AG08396 (cell line): ENCODE measurements around the gene ARIH1.

ENCODE experiments used
- DNase-seq: peaks from one replicate; pipeline ENCODE4 v3.0.0; 2012; ENCODE audit warnings: low spot score, mixed read lengths

Gene ARIH1

DNA sequence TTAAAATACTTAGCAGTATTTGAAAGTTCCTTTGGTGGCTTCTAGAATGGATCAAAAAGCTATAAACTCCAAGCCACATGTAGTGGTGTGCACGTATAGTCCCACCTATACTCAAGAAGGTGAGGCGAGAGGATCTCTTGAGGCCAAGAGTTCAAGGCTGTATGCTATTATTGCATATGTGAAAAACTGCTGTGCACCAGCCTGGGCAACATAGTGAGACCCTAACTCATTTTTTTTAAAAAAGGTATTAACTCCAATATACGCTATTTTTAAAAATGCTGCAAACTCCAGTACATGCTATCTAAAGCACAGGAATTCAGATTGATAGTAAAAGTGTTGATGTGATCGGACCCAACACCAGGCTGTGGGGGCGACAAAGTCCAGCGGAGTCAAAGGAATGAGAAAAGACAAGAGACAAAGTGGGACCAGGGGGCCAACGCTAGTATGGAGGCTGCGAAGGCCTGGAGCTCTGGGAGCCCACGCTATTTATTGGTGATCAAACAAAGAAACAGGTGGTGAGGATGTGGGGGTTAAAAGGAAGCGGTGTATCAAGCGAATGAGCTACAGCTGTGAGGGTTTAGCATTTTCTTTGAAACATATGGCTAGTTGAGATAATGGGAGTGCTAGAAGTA lies 66.6 kb downstream of the ARIH1 start:
- no peak for DNase-seq

DNA sequence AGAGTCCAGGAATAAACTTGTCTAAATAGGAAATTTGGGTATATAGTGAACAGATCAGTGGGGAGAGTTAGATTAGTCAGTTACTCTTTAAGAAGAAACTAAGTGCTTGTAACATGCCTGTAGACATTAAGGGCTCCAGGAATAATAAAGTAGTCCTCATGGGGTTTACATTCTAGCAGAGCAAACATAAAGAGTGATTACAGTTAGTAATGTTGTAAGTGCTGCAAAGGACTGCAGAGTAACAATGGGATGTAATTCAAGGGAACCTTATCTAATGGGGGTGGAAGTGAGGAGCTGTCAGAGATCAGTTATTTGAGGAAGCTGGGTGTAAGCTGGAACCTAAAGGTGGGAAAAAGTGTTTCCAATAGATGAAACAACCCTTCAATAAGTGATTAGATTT lies 67.5 kb downstream of the ARIH1 start:
- no peak for DNase-seq

DNA sequence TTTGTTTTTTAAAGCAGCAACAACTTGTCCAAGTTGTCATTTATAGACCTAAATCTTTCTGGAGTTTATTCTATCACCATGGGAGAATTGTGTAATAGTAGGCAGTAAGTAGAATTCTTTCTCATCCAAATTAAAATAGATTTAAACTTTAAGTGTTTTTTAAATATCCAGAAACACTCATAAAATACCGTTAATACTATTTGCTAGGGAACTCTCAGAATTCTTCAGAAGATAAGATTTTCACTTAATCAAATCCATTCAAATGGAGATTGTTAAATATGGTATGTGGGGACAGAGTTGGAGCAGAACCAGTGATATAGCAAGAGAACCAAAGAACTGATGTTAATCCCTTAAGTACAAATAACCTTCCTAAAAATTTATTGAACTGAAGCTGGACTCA lies 71.0 kb downstream of the ARIH1 start:
- DNase-seq = no peak

DNA sequence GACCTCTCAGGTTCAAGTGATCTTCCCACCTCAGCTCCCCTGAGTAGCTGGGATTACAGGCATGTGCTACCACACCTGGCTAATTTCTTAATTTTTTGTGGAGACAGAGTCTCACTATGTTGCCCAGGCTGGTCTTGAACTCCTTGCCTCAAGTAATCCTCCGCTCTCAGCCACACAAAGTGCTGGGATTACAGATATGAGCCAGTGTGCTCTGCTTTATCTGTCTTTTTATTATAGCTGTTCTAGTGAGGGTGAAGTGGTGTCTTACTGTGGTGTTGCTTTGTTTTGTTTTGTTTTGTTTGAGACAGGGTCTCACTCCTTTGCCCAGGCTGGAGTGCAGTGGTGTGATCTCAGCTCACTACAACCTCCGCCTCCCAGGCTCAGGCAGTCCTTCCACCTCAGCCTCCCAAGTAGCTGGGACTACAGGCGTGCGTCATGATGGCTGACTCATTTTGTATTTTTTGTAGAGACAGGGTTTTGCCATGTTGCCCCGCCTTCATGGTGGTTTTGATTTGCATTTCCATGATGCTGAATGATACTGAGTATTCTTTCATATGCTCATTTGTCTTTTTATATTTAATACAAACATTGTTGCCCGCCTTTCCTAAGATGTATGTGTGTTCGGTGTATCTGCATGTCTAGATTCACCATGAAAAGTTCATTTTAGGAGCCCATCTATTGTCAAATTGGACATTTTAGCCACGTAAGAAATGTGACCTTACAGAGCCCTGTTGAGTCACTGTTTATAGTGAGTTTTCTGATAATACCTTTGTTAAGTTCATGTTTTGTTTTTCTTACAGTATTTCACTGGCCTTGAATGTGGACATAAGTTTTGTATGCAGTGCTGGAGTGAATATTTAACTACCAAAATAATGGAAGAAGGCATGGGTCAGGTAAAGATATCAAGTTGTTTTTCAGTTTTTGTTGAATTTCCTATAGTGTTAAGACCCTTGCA lies 80.6 kb downstream of the ARIH1 start:
- no peak for DNase-seq

DNA sequence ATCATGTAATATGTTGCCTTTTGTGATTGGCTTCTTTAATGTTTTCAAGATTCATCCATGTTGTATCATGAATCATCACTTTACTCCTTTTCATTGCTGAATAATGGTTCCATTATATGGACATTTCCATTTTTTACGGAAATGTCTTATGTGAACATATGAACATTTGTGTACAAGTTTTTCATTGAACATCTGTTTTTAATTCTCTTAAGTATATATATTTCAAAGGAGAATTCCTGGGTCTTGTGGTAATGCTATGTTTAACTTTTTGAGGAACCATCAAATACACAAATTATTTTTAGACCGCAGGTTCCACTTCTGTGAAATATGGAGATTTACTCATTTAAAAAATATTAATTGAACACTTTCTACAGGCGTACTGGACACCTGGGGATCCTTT lies 85.7 kb downstream of the ARIH1 start:
- no peak for DNase-seq

DNA sequence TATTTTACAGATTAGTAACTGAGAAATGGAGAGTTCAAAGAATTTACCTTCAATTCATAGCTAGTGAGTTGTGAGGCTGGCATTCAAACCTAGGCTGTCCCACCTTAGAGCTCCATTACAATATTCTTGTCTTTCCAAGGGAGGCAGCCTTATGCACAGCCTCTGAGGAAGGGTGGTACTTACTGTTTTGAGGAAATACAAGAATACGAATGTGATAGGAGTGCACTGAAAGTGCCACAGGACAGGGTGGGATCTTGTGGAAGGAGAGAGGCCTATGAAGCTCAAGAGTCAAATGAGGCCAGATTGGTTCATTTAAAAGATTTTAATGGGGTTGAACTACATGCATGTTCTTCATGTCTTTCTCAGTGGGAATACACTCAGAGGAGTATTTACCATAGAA lies 86.3 kb downstream of the ARIH1 start:
- DNase-seq = no peak

DNA sequence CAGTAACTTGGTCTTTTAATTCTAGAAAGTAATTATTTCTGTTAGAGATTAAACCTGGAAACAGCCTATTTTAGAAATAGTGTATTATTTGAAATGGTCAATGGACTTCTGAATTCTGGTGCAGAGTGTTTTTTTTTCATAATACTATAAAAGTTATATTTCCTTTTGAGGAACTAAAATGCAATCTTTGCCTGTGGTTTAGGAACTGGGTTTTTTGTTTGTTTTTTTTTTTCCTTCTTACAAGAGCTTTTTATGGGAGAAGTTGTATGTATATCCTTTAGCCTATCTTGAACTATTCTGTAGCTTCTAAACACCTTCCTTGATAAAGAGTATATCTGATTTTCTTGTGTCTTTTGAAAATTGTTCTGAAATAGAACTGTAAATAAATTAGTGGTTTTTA lies 88.3 kb downstream of the ARIH1 start:
- DNase-seq = no peak

DNA sequence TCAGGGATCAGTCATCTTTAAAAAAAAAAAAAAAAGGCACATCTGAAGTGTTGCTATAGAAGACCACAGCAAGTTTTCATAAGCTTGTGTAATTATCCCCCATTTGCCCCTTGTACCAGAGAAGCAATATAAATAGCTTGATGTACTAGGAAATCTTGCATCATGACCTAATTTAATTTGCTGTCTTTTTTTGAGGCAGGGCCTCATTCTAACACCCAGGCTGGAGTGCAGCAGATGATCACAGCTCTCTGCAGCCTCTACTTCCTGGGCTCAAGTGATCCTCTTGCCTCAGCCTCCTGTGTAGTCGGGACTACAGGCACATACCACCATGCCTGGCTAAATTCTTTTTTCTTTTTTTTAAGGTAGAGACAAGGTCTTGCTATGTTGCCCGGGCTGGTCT lies 88.7 kb downstream of the ARIH1 start:
- no peak for DNase-seq

DNA sequence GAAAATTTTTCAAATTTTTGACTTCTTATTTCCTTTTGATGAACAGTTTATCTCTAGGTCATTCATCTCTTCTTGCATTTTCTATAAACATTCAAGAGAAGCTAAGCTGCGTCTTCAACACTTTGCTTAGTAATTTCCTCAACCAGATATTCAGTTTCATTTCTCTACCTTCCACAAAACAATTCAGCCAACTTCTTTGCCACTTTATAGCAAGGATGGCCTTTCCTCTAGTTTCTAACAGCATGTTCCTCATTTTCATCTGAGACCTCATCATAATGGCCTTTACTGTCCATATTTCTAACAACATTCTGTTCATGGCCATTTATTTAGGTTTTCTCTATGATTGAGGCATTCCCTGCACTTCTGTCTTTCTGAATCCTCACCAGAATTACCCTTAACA lies 90.0 kb downstream of the ARIH1 start:
- DNase-seq = no peak

DNA sequence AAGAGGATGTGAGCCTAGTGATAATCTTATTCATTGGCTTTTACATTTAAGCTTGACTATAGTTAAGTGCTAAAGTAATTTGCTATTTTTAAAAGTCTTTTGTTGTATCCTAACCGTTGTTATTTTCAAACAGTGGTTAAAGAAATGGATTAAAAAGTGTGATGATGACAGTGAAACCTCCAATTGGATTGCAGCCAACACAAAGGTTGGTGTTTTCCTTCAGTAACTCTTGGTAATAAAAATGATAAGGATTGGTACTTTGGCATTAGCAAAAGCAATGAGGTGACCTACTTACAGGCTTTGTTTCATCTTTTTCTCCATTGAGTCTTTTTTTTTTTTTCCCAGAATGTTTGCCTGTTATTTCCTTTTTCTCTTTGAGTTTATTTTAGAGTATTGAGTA lies 92.8 kb downstream of the ARIH1 start:
- no peak for DNase-seq

DNA sequence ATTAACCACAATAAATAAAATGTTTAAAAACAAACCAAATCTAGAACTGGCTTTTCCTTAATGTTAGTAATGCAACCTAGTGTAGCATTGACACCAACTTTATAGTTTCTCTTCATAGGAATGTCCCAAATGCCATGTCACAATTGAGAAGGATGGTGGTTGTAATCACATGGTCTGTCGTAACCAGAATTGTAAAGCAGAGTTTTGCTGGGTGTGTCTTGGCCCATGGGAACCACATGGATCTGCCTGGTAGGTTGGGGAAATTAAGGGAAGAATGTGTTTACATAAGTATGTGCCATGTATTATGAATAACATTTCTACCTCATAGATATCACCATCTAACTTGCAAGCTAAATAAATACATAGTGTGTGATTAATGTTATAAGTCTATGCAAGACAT lies 95.9 kb downstream of the ARIH1 start:
- no peak for DNase-seq

DNA sequence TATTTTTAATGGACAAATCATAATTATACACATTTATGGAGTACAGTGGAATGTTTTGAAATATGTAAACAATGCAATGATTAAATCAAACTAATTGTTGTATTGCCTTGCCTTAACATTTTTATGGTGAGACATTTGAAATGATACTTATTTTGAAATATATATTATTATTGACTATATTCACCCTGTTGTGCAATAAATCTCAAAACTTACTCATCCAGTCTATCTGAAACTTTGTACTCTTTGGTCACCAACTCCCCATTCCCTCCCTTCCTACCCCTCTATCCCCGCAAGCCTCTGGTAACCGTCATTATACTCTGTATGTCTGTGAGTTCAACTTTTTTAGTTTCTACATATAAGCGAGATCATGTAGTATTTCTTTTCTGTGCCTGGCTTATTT lies 105.7 kb downstream of the ARIH1 start:
- DNase-seq = no peak

DNA sequence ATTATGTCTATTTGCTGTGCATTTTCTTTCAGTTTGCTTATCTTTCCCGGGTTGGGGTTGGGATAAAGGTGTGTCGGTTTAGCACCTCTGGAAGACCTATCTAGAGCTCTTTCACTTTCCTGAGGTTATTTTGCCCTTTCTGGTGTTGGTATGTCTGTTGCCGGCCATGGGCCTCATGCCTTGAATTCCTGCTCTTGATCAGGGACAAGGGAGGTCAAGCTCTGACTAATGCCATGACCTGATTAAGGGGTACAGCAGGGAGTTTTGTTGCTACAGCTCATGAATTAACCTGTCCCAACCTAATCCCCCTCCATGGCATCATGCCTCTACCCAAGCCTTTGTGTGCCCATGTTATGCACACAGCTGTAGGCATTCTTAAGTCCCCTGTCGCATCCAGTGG lies 109.9 kb downstream of the ARIH1 start:
- DNase-seq = peak; percentile 24

DNA sequence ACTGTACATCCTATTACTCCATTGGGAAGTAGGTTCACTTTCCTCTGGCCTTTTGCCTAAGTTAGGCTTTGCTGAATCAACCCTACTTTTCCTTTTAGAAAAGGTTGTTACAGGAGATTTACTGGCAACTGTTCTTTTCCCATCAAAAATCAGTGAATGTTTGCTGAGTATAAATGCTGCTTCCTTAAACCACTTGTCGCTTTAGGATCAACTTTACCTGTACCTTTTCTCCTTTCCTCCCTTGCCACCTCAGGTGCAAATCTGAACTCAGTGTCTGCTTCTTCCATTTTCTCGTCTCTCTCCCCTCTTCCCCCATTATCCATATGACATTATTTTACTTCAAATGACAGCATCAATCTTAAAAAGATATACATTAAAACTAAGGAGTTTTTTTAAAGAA lies 110.9 kb downstream of the ARIH1 start:
- DNase-seq = no peak

DNA sequence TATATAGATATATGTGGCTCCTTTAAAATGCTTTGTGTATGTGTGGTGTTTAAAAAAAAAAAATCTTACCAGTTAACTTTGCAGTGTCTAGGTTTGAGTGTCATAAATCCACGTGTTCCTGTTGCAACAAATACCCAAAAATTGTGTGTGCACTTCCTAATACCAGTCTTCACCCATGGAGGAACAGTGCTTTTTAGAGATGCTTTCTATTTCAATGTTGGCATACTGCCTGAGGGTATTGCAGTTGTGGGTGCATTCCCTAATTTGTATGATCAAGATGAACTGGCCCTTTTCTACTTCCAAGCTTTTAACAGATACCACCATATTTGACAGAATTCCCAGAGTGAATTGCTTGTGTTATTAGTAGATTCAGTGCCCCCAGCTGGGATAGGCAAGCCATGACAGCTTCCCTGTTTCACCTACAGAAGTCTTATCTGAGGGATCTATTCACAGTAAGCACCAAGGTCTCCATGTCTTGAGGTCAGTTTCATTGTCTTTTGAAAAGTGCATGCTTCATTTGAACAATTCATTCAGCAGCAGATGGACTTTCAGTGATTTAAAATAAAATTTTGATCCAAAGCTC lies 111.4 kb downstream of the ARIH1 start:
- DNase-seq = no peak

DNA sequence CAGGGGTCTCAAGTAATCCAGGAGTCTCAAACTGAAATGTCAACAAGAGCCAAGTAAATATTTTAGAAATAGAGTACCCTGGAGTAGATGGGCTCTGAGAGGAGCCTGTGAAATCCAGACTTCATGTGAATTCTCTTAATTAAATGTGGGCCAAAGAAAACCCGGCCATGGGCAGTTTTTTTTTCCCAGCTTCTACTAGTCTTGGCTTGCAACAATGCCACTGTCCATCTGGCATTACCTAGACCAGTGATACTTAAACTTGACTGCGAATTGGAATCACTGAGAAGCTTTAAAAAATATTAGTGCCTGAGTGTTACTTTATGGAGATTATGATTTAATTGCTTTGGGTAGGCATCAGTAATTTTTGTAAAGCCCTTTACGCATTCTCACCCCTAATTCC lies 114.0 kb downstream of the ARIH1 start:
- DNase-seq = no peak

DNA sequence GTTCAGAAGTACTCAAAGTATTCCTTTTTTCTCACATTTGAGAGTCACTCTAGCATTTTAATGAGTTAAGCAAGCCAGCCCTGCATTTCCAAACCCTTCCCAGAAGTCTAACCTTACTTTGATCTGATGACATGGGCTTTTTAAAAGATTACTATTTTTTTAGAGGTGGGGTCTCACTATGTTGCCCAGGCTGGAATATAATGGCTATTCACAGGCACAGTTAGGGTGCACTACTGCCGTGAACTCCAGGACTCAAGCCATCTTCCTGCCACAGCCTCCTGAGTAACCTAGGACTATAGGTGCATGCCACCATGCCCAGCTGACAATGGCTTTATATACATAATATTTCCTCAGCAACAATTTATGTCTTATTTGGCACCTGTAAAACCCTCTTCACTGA lies 116.3 kb downstream of the ARIH1 start:
- DNase-seq = no peak

DNA sequence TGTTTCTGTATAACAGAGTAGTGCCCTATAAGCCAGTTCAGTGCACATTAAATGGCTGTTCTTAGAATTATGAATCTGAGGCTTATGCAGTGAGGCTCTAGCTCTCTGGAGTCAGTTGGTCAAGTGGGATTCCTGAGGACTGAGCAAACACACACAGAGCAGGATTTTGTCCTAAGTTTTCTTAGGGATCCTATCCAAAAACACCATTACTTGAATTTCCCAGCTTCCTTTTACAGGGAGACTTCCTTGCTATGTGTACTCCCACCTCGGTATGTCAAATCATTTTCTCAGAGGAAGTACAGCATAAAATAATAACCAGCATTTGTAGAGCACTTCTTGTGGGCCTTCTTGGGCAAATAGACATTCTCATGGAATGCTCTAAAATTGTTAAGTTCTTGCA lies 117.2 kb downstream of the ARIH1 start:
- peak; percentile 27 for DNase-seq

DNA sequence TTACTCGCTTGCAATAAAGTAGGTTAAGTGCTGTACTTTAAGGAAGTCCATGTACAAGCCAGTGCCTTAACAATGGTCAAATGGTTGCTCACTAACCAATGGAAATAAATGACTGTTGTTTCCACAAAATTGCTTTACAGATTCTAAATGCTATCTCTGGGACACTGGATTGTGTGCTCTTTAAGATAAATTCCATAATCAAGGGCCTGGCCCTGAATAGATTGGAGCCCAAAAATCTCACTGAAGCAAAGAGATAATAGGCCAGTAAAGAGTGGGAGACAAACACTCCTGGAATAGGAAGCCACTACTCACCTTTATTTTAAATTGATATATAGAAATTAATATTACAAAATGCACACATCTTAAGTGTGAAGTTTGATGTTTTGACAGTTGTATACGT lies 118.0 kb downstream of the ARIH1 start:
- DNase-seq = no peak

DNA sequence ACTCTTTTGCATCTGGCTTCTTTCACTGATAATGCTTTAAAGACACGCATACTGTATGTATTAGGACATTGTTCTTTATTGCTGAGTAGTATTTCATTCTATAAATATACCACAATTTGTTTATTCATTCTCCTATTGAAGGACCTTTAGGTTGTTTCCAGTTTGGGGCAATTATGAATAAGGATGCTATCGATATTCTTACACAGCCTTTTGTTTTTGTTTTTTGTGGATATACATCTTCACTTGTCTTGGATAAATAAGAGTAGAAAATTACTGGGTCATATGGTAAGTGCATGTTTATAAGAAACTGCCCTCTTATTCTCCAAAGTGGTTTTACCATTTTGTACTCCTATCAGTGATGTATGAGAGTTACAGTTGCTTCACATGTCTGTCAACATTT lies 118.5 kb downstream of the ARIH1 start:
- DNase-seq = no peak

DNA sequence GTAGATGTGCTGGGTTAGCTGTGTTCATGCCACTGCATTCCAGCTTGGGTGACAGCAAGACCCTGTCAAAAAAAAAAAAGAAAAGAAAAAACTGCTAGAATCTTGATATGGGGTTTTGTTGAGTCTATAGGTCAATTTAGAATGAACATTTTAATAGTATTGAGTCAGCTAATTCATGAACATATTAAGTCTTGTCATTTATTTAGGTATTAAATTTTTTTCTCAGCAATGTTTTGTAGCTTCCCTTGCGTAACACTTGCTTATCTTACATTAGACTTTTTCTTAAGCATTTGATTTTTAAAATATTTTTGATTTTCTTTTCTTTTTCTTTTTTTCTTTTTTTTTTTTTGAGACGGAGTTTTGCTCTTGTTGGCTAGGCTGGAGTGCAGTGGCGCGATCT lies 119.7 kb downstream of the ARIH1 start:
- DNase-seq = no peak

DNA sequence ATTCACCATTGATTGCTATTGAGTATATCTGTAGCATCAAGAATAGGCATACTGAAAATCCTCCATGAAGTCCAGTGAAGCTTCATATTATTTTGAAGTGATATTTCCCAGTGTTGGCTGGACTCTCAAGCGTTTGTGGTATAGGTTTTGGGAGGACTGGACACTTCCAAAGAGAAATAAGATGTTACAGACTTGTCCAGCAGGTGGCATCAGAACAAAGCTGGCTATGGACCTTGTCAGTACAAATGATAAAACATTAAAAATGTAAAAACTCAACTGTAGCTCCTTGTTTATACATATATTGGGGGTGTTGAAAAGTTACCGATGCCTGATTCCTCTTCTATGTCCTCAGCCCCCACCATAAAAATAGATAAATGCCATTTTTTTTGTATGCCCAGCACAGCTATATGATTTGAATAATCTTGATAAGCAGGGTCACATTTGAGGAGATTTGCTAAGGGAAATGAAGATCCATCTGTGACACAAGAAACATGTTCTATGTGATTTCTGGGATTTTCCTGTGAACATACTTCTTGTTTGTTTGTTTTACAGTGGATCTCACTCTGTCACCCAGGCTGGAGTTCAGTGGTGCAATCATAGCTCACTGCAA lies 125.8 kb downstream of the ARIH1 start:
- DNase-seq = peak; percentile 54

DNA sequence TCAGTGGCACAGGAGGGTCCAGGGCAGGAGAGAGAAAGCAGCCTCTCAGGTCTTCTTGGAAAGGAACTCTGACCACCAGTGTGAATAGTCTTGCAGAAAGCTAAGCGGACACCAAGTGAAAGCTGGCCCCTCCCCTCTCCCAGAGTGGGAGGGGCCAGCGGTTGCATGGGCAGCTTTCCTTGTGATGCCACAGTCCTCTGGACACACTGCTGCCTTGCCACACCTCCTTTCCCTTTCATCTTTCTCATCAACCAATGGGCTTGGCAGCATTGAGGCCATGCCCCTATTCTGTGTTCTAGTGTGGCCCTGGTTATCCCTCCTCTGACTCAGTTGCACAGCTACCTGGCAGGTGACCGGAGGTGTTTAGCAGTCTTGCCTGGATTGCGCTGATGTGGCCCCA lies 130.7 kb downstream of the ARIH1 start:
- peak; percentile 15 for DNase-seq
